Endothelial cell (in vitro differentiated cells): ENCODE measurements around the gene SPATA16. TPM values are rescaled to one million over a fixed set of nuclear protein-coding genes. Genes with fewer than 3 reads are reported as not detected.

Experiments
- DNase-seq: peaks from one replicate; pipeline ENCODE4 v3.0.0; 2021; ENCODE audit warnings: low spot score
- H3K27ac Mint-ChIP-seq: one replicate; pipeline ENCODE4 v1.8.0; 2021; ENCODE audit warnings: mixed read lengths, inconsistent platforms; ENCODE audit not compliant: unreplicated experiment
- H3K27me3 Mint-ChIP-seq: one replicate; pipeline ENCODE4 v1.8.0; 2021; ENCODE audit warnings: mild to moderate bottlenecking, moderate library complexity, mixed read lengths, inconsistent platforms; ENCODE audit not compliant: unreplicated experiment
- H3K36me3 Mint-ChIP-seq: one replicate; pipeline ENCODE4 v1.8.0; 2021; ENCODE audit warnings: mild to moderate bottlenecking, low read depth, mixed read lengths, inconsistent platforms; ENCODE audit not compliant: unreplicated experiment
- H3K4me1 Mint-ChIP-seq: one replicate; pipeline ENCODE4 v1.8.0; 2021; ENCODE audit warnings: mild to moderate bottlenecking, mixed read lengths, inconsistent platforms; ENCODE audit not compliant: unreplicated experiment
- H3K4me3 Mint-ChIP-seq: one replicate; pipeline ENCODE4 v1.8.0; 2021; ENCODE audit warnings: mild to moderate bottlenecking, mixed read lengths, inconsistent platforms; ENCODE audit not compliant: unreplicated experiment
- H3K9me3 Mint-ChIP-seq: one replicate; pipeline ENCODE4 v1.8.0; 2021; ENCODE audit warnings: mixed read lengths, inconsistent platforms; ENCODE audit not compliant: unreplicated experiment
- total RNA-seq: library from RNA; stranded (reverse); fragmentation: NEBNext Ultra II Directional; extraction: Animal tissue kit (Norgen Biotek cat#: 25700); gene quantifications from one replicate; pipeline ENCODE4 v1.2.1, GENCODE V29; 2021; ENCODE audit not compliant: unreplicated experiment
- TF ChIP-seq, protein P1 (sequence below): fragments of 200-600 bp; sonication (generic); IDR thresholded peaks from one replicate; pipeline ENCODE4 v1.5.0; 2021; ENCODE audit warnings: antibody characterized with exemption; ENCODE audit not compliant: unreplicated experiment

Gene SPATA16
- total RNA-seq, 1 donor from 2014 or later, result 0.15 TPM

DNA sequence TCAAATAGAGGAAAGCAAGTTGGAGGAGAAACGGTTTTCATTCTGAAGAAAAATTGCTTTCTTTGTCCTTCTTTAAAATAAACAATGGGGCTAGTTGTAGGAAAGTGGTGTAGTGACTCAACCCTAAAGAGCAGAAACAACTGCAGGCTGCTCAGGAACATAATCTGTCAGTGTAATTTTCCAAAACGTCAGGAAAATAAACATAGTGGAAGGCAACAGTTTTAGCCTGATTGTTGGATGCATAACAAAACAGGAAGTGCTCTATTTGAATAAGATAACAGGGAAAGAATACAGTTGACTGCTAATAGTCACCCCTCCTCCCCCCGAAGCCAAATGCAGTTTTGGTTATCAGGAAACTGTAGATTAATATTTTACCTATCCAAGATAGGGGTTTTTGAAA, 222.9 kb downstream of the SPATA16 start:
- peaks cover 33% of the 10 kb centered on the region for H3K4me1 Mint-ChIP-seq

DNA sequence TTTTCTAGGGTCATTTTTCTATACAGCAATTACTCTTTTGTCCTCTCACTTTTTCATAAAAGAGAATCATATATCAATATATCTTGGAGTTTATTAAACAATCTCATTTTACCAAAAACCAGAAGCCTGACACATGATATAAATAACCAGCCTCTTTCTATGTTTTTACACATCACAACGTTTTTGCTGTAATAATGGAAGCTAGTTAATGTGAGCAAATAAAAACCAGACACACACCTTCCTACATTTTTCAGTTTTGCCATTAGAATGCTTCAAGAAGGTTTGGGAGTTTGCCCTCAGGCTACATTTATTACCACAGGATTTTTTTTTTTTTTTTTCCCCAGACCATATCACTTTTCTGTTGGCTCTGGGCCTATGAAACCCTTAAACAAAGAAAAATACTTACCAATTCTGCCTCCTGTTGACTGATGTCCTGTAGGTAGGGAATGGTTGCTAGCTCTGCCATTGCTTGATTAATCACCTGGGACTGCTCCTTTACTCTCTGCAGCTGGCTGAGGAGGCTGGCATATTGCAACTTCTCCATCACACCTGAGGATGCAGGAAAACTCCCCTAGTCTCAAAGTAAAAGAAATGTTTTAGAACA, 225.0 kb downstream of the SPATA16 start:
- Mint-ChIP-seq H3K27ac (no peak overlapping the region), H3K4me3 (no peak overlapping the region), H3K27me3 (no peaks in the 10 kb centered on the region), H3K9me3 (no peaks in the 10 kb centered on the region), H3K4me1 (peaks cover 33% of the 10 kb centered on the region), H3K36me3 (no peaks in the 10 kb centered on the region)
- no peak for DNase-seq
- TF ChIP-seq, protein P1, sequence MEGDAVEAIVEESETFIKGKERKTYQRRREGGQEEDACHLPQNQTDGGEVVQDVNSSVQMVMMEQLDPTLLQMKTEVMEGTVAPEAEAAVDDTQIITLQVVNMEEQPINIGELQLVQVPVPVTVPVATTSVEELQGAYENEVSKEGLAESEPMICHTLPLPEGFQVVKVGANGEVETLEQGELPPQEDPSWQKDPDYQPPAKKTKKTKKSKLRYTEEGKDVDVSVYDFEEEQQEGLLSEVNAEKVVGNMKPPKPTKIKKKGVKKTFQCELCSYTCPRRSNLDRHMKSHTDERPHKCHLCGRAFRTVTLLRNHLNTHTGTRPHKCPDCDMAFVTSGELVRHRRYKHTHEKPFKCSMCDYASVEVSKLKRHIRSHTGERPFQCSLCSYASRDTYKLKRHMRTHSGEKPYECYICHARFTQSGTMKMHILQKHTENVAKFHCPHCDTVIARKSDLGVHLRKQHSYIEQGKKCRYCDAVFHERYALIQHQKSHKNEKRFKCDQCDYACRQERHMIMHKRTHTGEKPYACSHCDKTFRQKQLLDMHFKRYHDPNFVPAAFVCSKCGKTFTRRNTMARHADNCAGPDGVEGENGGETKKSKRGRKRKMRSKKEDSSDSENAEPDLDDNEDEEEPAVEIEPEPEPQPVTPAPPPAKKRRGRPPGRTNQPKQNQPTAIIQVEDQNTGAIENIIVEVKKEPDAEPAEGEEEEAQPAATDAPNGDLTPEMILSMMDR, result no peak

More for the DNA sequence above, 222.9 kb downstream of the SPATA16 start:
- Mint-ChIP-seq H3K36me3 (no peaks in the 10 kb centered on the region), H3K27ac (peak overlapping the region; percentile 88), H3K4me3 (no peak overlapping the region), H3K27me3 (no peaks in the 10 kb centered on the region), H3K9me3 (no peaks in the 10 kb centered on the region)
- TF ChIP-seq, protein P1, result no peak
- no peak for DNase-seq

DNA sequence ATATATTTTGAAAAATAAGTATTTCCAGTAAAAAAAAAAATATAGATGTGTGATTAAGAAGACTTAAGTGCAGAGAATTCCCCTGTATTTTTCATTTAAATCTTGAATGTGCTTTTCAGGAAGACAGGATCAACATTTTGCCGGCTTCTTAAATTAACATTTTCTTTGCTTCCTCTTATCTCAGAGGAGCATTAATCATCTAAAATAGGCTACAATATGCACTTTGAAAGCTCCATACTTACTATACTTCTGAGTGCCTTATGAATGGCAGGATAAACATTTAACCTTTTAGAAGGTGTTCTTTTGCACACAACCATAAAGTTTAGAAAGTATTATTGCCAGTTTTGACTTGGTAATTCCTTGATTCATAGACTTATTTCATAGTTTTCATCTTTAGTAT, 226.2 kb downstream of the SPATA16 start:
- H3K27me3 Mint-ChIP-seq, result no peaks in the 10 kb centered on the region
- H3K27ac Mint-ChIP-seq, result no peak overlapping the region

DNA sequence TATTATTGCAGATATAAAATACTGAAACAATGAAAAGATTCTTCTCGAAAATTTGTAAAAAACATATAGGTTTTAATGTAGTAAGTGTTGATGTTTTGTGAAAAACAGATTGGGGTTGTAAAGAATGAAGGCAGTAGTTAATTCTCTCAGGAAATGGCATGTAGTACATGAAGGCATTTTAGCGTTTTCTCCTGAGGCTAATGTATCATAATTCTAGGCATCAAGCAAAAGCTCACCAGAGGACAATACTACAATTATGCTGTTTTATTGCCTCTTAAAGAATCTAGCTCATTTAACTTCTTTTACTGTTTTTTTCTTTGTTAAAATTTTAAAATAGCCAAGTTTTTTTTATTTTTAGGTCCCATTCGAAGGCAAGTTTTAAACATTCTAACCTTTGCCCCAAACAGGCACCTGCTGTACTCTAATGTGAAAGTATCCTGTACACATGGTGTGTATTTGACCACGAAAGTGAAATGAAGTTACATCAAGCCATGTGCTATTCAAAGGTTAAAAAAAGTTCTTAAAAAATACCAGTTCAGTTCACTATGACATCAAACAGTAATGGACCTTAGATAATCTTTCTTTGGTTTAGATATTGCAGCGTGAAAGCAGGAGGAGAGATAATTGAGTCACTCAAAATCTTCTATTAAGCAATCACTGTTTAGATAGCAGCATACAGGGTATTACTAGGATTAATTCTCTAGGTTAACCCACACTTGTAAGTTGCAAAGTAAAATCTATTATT, 227.0 kb downstream of the SPATA16 start:
- H3K36me3 Mint-ChIP-seq, result no peaks in the 10 kb centered on the region
- no peaks in the 10 kb centered on the region for H3K27me3 Mint-ChIP-seq
- peaks cover 30% of the 10 kb centered on the region for H3K4me1 Mint-ChIP-seq
- TF ChIP-seq, protein P1, result no peak
- no peak overlapping the region for H3K27ac Mint-ChIP-seq
- no peaks in the 10 kb centered on the region for H3K9me3 Mint-ChIP-seq
- H3K4me3 Mint-ChIP-seq, result no peak overlapping the region
- no peak for DNase-seq

More for the DNA sequence above, 226.2 kb downstream of the SPATA16 start:
- Mint-ChIP-seq H3K4me1 (peaks cover 33% of the 10 kb centered on the region), H3K9me3 (no peaks in the 10 kb centered on the region), H3K36me3 (no peaks in the 10 kb centered on the region), H3K4me3 (no peak overlapping the region)
- no peak for DNase-seq
- TF ChIP-seq, protein P1, result no peak

DNA sequence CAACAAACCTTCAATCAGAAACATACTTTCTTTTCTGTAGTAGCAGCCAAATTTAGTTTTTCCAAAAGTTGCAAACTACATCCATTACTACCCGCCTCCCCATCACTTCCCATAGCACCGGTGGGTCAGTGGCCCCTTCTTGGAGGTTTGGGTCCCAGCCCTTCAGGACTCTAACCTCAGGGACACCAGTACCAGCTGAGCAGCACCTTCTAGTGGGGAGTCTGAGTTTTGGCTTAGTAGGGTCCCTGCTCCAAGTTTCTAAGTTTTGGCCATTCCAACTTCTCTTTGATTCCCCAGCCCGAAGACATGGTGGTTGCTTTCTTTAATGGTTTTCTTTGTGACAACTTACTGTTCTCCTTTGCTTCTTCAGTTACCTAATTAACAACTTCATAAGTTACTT, 229.9 kb downstream of the SPATA16 start:
- H3K4me3 Mint-ChIP-seq, result no peak overlapping the region
- H3K9me3 Mint-ChIP-seq, result no peaks in the 10 kb centered on the region
- H3K27me3 Mint-ChIP-seq, result no peaks in the 10 kb centered on the region
- H3K4me1 Mint-ChIP-seq, result peaks cover 5% of the 10 kb centered on the region
- no peak for DNase-seq
- no peak overlapping the region for H3K27ac Mint-ChIP-seq
- TF ChIP-seq, protein P1, result no peak
- H3K36me3 Mint-ChIP-seq, result no peaks in the 10 kb centered on the region
